Measurements from ENCODE around the gene SPIRE2. TPM values are rescaled to one million over a fixed set of nuclear protein-coding genes. Genes with fewer than 3 reads are reported as not detected.

Gene SPIRE2
- total and polyA plus RNA-seq, 2 of the 13 experiments (the other 11 are each of a cell fraction or from before 2014, with no cell fraction given) = 13.3 to 37.5 TPM

DNA sequence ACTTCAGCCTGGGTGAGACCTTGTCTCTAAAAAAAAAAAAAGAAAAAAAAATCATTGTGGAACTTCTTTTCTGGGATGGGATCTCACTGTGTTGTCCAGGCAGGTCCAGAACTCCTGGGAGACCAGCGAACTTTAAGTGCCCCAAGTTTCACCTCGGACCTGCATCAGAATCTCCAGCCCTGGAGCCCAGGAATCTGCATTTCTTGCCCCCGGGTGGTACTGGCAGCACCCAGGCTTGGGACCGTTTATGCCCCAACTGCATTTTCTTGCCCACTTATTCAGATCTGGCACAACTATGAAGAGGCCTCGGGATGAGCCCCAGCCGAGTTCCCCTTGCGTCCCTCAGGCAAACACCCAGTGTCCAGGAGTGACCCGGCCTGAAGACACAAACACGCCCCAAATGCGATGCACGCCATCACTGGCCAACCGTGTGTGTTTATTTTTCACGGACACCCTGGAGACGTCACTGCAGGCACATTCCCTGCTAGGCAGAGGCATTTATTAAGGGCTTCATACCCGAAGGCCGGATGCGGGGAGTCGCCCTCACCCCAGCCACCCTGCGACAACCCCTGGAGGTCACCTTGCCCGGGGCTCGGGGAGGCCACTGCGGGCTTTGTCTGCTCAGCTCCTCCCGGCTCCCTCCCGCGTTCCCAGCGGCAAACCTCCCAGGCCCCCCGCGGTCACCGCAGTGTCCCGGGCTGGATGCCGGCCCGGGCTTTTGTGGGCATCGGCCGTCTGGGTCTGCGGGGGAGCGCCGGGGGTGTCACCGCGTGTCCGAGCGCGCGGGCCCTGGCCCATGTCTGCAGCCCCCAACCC, 684 bp upstream of the SPIRE2 start (continued):
- no peak for TF ChIP-seq ZNF761 (CRISPR knock-in tag; conservative IDR thresholded peaks at IDR 0.05)
- 0 out of 2 replicates have a peak, but pooled peaks have one; percentile 43 for TF ChIP-seq CHD4 (IDR thresholded peaks at IDR 0.05; ENCODE audit: borderline replicate concordance, low read length)
- TF ChIP-seq, protein P1, sequence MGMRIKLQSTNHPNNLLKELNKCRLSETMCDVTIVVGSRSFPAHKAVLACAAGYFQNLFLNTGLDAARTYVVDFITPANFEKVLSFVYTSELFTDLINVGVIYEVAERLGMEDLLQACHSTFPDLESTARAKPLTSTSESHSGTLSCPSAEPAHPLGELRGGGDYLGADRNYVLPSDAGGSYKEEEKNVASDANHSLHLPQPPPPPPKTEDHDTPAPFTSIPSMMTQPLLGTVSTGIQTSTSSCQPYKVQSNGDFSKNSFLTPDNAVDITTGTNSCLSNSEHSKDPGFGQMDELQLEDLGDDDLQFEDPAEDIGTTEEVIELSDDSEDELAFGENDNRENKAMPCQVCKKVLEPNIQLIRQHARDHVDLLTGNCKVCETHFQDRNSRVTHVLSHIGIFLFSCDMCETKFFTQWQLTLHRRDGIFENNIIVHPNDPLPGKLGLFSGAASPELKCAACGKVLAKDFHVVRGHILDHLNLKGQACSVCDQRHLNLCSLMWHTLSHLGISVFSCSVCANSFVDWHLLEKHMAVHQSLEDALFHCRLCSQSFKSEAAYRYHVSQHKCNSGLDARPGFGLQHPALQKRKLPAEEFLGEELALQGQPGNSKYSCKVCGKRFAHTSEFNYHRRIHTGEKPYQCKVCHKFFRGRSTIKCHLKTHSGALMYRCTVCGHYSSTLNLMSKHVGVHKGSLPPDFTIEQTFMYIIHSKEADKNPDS (CRISPR knock-in tag; IDR thresholded peaks at IDR 0.05) = no peak
- TF ChIP-seq NFATC3 (CRISPR knock-in tag; IDR thresholded peaks at IDR 0.05) = no peak
- 0 out of 2 replicates have a peak, but pooled peaks have one; percentile 29 for TF ChIP-seq POLR2AphosphoS2 (IDR thresholded peaks at IDR 0.05; ENCODE audit: low read depth, low read length)
- TF ChIP-seq, protein P2, sequence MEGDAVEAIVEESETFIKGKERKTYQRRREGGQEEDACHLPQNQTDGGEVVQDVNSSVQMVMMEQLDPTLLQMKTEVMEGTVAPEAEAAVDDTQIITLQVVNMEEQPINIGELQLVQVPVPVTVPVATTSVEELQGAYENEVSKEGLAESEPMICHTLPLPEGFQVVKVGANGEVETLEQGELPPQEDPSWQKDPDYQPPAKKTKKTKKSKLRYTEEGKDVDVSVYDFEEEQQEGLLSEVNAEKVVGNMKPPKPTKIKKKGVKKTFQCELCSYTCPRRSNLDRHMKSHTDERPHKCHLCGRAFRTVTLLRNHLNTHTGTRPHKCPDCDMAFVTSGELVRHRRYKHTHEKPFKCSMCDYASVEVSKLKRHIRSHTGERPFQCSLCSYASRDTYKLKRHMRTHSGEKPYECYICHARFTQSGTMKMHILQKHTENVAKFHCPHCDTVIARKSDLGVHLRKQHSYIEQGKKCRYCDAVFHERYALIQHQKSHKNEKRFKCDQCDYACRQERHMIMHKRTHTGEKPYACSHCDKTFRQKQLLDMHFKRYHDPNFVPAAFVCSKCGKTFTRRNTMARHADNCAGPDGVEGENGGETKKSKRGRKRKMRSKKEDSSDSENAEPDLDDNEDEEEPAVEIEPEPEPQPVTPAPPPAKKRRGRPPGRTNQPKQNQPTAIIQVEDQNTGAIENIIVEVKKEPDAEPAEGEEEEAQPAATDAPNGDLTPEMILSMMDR (CRISPR knock-in tag; IDR thresholded peaks at IDR 0.05) = peak; percentile 12; the same call in 1 of the 2 replicates
- TF ChIP-seq, protein P3, sequence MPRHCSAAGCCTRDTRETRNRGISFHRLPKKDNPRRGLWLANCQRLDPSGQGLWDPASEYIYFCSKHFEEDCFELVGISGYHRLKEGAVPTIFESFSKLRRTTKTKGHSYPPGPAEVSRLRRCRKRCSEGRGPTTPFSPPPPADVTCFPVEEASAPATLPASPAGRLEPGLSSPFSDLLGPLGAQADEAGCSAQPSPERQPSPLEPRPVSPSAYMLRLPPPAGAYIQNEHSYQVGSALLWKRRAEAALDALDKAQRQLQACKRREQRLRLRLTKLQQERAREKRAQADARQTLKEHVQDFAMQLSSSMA (CRISPR knock-in tag; IDR thresholded peaks at IDR 0.05) = peak; percentile 72; the same call in 1 of the 2 replicates
- peak; percentile 42 for TF ChIP-seq FOSL2 (CRISPR knock-in tag; IDR thresholded peaks at IDR 0.05)
- peak; percentile 48; the same call in 1 of the 2 replicates for TF ChIP-seq CREB1 (IDR thresholded peaks at IDR 0.05)
- no peak for TF ChIP-seq CREB1 (CRISPR knock-in tag; IDR thresholded peaks at IDR 0.05)
- peak; percentile 76; the same call in 1 of the 2 replicates for TF ChIP-seq FOXC1 (CRISPR knock-in tag; IDR thresholded peaks at IDR 0.05; ENCODE audit: borderline replicate concordance)
- no peak for TF ChIP-seq ZNF790 (CRISPR knock-in tag; IDR thresholded peaks at IDR 0.05; ENCODE audit: borderline replicate concordance)
- TF ChIP-seq SRF (IDR thresholded peaks at IDR 0.05; ENCODE audit: low read depth, low read length) = no peak
- peak; percentile 68 for TF ChIP-seq ZBTB38 (CRISPR knock-in tag; IDR thresholded peaks at IDR 0.05)
- TF ChIP-seq ZNF546 (CRISPR knock-in tag; conservative IDR thresholded peaks at IDR 0.05) = peak; percentile 33
- peak; percentile 28; the same call in 1 of the 2 replicates for TF ChIP-seq RXRB (CRISPR knock-in tag; IDR thresholded peaks at IDR 0.05; ENCODE audit: borderline replicate concordance)
- TF ChIP-seq TCF12 (IDR thresholded peaks at IDR 0.05) = no peak
- TF ChIP-seq TCF12 (CRISPR knock-in tag; IDR thresholded peaks at IDR 0.05) = 0 out of 2 replicates have a peak, but pooled peaks have one; percentile 73
- TF ChIP-seq HES4 (CRISPR knock-in tag; IDR thresholded peaks at IDR 0.05; ENCODE audit: borderline replicate concordance) = peak; percentile 68; the same call in 1 of the 2 replicates
- peak; percentile 61 to 83 for TF ChIP-seq POLR2A (IDR thresholded peaks at IDR 0.05; ENCODE audit: insufficient read depth in 1 of 2, low read depth in 2 of 2, low read length in 2 of 2)
- TF ChIP-seq, protein P4, sequence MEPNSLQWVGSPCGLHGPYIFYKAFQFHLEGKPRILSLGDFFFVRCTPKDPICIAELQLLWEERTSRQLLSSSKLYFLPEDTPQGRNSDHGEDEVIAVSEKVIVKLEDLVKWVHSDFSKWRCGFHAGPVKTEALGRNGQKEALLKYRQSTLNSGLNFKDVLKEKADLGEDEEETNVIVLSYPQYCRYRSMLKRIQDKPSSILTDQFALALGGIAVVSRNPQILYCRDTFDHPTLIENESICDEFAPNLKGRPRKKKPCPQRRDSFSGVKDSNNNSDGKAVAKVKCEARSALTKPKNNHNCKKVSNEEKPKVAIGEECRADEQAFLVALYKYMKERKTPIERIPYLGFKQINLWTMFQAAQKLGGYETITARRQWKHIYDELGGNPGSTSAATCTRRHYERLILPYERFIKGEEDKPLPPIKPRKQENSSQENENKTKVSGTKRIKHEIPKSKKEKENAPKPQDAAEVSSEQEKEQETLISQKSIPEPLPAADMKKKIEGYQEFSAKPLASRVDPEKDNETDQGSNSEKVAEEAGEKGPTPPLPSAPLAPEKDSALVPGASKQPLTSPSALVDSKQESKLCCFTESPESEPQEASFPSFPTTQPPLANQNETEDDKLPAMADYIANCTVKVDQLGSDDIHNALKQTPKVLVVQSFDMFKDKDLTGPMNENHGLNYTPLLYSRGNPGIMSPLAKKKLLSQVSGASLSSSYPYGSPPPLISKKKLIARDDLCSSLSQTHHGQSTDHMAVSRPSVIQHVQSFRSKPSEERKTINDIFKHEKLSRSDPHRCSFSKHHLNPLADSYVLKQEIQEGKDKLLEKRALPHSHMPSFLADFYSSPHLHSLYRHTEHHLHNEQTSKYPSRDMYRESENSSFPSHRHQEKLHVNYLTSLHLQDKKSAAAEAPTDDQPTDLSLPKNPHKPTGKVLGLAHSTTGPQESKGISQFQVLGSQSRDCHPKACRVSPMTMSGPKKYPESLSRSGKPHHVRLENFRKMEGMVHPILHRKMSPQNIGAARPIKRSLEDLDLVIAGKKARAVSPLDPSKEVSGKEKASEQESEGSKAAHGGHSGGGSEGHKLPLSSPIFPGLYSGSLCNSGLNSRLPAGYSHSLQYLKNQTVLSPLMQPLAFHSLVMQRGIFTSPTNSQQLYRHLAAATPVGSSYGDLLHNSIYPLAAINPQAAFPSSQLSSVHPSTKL (CRISPR knock-in tag; IDR thresholded peaks at IDR 0.05) = peak; percentile 23; the same call in 1 of the 2 replicates

Data from HepG2 (cell line).